ENCODE data around the gene CACNA1A.

Gene CACNA1A

DNA sequence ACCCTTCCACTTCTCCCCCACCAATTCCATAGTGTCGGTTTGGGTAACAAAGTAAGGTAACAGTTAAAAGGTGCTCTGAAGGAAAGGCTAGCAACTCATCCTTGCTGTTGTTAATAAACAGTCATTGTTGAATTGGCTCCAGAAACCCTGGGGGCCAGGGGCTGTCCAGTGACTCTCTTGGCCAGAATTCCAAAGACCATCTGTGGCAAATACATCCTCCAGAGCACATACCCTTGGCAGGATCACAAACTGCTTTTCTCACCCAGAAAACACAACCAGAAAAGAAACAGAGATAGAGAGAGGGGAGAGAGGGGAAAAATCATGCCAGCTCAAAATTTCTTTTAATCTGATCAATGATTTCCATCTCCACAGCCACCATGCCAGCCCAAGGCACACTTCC is 22.1 kb downstream of the CACNA1A start:
- Histone ChIP-seq H3K9ac (ENCODE audit: low read length) (no peak overlapping the region), H3F3A (ENCODE audit: insufficient read depth, low read length) (no peaks in the 10 kb centered on the region), H3K79me2 (ENCODE audit: low read length) (no peaks in the 10 kb centered on the region), H3K4me3 (ENCODE audit: low read length) (no peak overlapping the region), H3K9me2 (replicated peaks; ENCODE audit: insufficient read depth, low read length) (no peaks in the 10 kb centered on the region), H3K36me3 (replicated peaks; ENCODE audit: insufficient read depth, low read length) (no peaks in the 10 kb centered on the region), H3K27ac (ENCODE audit: low read length) (no peak overlapping the region), H3K4me1 (ENCODE audit: low read length) (no peaks in the 10 kb centered on the region), H2AFZ (ENCODE audit: low read length) (no peak overlapping the region), H3K4me2 (ENCODE audit: low read depth, low read length) (no peak overlapping the region), H4K20me1 (ENCODE audit: insufficient read depth, low read length) (no peaks in the 10 kb centered on the region), H3K27me3 (replicated peaks; ENCODE audit: insufficient read depth, low read length) (peaks cover 37% of the 10 kb centered on the region), H3K9me3 (replicated peaks; ENCODE audit: insufficient read depth, low read length) (no peaks in the 10 kb centered on the region)
- no peak for DNase-seq
- no peak for TF ChIP-seq EZH2 (optimal IDR thresholded peaks at IDR 0.05; ENCODE audit: low read depth, low read length)
- TF ChIP-seq EZH2phosphoT487 (IDR thresholded peaks at IDR 0.05; ENCODE audit: low read length), result no peak
- no peak for TF ChIP-seq CTCF (IDR thresholded peaks at IDR 0.05; ENCODE audit: low read length)

DNA sequence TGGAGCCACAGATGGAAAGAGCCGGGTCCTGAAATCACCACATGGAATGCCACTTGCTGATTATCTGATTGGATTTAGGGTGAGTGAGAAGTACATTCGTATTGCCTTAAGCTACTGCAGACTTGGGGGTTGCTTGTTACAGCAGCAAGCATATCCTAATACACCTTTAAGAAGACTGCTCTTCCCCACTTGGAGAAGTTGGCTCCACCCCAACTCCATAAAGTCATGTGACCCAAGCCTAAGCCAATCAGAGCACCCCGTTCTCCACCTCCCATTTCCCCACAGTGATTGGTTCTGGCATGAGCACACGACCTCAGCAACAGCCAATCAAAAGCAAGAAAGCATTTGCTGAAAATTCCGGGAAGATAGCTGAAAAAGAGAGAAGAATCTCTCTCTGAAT is 23.1 kb downstream of the CACNA1A start:
- no peak overlapping the region for H3K9ac ChIP-seq (ENCODE audit: low read length)
- no peaks in the 10 kb centered on the region for H3K36me3 ChIP-seq (replicated peaks; ENCODE audit: insufficient read depth, low read length)
- no peak overlapping the region for H3K4me3 ChIP-seq (ENCODE audit: low read length)
- no peak overlapping the region for H2AFZ ChIP-seq (ENCODE audit: low read length)
- H3K4me2 ChIP-seq (ENCODE audit: low read depth, low read length), result no peak overlapping the region
- peaks cover 39% of the 10 kb centered on the region for H3K27me3 ChIP-seq (replicated peaks; ENCODE audit: insufficient read depth, low read length)
- H4K20me1 ChIP-seq (ENCODE audit: insufficient read depth, low read length), result no peaks in the 10 kb centered on the region
- H3K27ac ChIP-seq (ENCODE audit: low read length), result no peak overlapping the region
- DNase-seq, result no peak
- no peaks in the 10 kb centered on the region for H3K9me3 ChIP-seq (replicated peaks; ENCODE audit: insufficient read depth, low read length)
- H3K9me2 ChIP-seq (replicated peaks; ENCODE audit: insufficient read depth, low read length), result no peaks in the 10 kb centered on the region
- H3K79me2 ChIP-seq (ENCODE audit: low read length), result no peaks in the 10 kb centered on the region
- H3K4me1 ChIP-seq (ENCODE audit: low read length), result no peaks in the 10 kb centered on the region
- TF ChIP-seq EZH2 (optimal IDR thresholded peaks at IDR 0.05; ENCODE audit: low read depth, low read length), result no peak
- TF ChIP-seq CTCF (IDR thresholded peaks at IDR 0.05; ENCODE audit: low read length), result no peak
- TF ChIP-seq EZH2phosphoT487 (IDR thresholded peaks at IDR 0.05; ENCODE audit: low read length), result no peak
- H3F3A ChIP-seq (ENCODE audit: insufficient read depth, low read length), result no peaks in the 10 kb centered on the region

GRCh38 chr19:13478576-13478975 is 27.7 kb downstream of the CACNA1A start:
- Histone ChIP-seq H3K9me2 (replicated peaks; ENCODE audit: insufficient read depth, low read length) (no peaks in the 10 kb centered on the region), H3K9ac (ENCODE audit: low read length) (no peak overlapping the region)
- TF ChIP-seq CTCF (IDR thresholded peaks at IDR 0.05; ENCODE audit: low read length) (no peak), EZH2 (optimal IDR thresholded peaks at IDR 0.05; ENCODE audit: low read depth, low read length) (no peak), EZH2phosphoT487 (IDR thresholded peaks at IDR 0.05; ENCODE audit: low read length) (no peak)

More at GRCh38 chr19:13478576-13478975, 27.7 kb downstream of the CACNA1A start:
- no peaks in the 10 kb centered on the region for H3K9me3 ChIP-seq (replicated peaks; ENCODE audit: insufficient read depth, low read length)
- H3K36me3 ChIP-seq (replicated peaks; ENCODE audit: insufficient read depth, low read length), result no peaks in the 10 kb centered on the region
- peaks cover 13% of the 10 kb centered on the region for H3K27me3 ChIP-seq (replicated peaks; ENCODE audit: insufficient read depth, low read length)
- no peak overlapping the region for H2AFZ ChIP-seq (ENCODE audit: low read length)
- no peaks in the 10 kb centered on the region for H4K20me1 ChIP-seq (ENCODE audit: insufficient read depth, low read length)
- H3K79me2 ChIP-seq (ENCODE audit: low read length), result no peaks in the 10 kb centered on the region
- no peak overlapping the region for H3K4me3 ChIP-seq (ENCODE audit: low read length)
- H3K27ac ChIP-seq (ENCODE audit: low read length), result no peak overlapping the region
- H3K4me2 ChIP-seq (ENCODE audit: low read depth, low read length), result no peak overlapping the region
- H3F3A ChIP-seq (ENCODE audit: insufficient read depth, low read length), result no peaks in the 10 kb centered on the region
- no peak for DNase-seq
- H3K4me1 ChIP-seq (ENCODE audit: low read length), result no peaks in the 10 kb centered on the region

Data from MM.1S (cell line).